Measurements from ENCODE around the gene GNG12. TPM values are rescaled to one million over a fixed set of nuclear protein-coding genes. Genes with fewer than 3 reads are reported as not detected.

The GNG12 gene
- total RNA-seq, 3 donors from 2014 or later, result 85.0 to 191 (median 158) TPM

DNA sequence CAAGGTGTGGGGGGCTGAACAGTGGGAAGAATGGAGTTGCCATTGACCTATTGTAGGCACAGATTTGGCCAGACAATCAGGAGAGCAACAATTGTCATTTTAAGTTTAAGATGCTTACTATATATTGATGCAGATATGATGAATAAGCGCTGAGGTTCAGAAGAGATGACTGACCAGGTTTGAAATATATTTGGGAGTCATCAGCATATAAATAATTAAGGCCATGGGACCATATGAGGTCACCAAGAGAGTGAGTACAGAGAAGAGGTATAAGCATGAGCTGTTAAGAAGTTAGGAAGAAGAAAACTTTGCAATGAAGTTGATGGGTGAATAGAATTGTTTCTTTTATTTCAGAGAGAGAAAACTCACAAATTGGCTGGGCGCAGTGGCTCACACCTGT, 152.8 kb downstream of the GNG12 start:
- DNase-seq (no peak), ATAC-seq (no peak)
- intact Hi-C loops (cut with DNase I, micrococcal nuclease), result loop anchor here in 1 of 2 donors (10.0 kb wide), 1 partner anchor 74 kb away; no protein-coding TSS in a partner anchor
- peaks cover 4% of the 10 kb centered on the region for H3K36me3 ChIP-seq (ENCODE audit: low read depth)
- H3K9me3 ChIP-seq, result no peaks in the 10 kb centered on the region
- no peak overlapping the region for H3K4me3 ChIP-seq
- peaks cover 11% of the 10 kb centered on the region for H3K4me1 ChIP-seq (ENCODE audit: low read depth)
- no peak for TF ChIP-seq CTCF (IDR thresholded peaks at IDR 0.05)

GRCh38 chr1:67679691-67680090, 153.6 kb downstream of the GNG12 start:
- no peak for TF ChIP-seq CTCF (IDR thresholded peaks at IDR 0.05)

GRCh38 chr1:67677930-67678329, 155.3 kb downstream of the GNG12 start:
- ATAC-seq (no peak), DNase-seq (no peak)
- no peaks in the 10 kb centered on the region for H3K9me3 ChIP-seq
- no peak for TF ChIP-seq CTCF (IDR thresholded peaks at IDR 0.05)
- H3K4me3 ChIP-seq, result no peak overlapping the region
- no peaks in the 10 kb centered on the region for H3K36me3 ChIP-seq (ENCODE audit: low read depth)
- intact Hi-C loops (cut with DNase I, micrococcal nuclease), result no loop called here
- H3K4me1 ChIP-seq (ENCODE audit: low read depth), result no peaks in the 10 kb centered on the region

More at GRCh38 chr1:67679691-67680090, 153.6 kb downstream of the GNG12 start:
- no peaks in the 10 kb centered on the region for H3K36me3 ChIP-seq (ENCODE audit: low read depth)
- ATAC-seq, result no peak
- peaks cover 11% of the 10 kb centered on the region for H3K4me1 ChIP-seq (ENCODE audit: low read depth)
- no peak for DNase-seq
- H3K9me3 ChIP-seq, result no peaks in the 10 kb centered on the region
- intact Hi-C loops (cut with DNase I, micrococcal nuclease), result loop anchor here in 1 of 2 donors (10.0 kb wide), 1 partner anchor 75 kb away; no protein-coding TSS in a partner anchor
- no peak overlapping the region for H3K4me3 ChIP-seq

DNA sequence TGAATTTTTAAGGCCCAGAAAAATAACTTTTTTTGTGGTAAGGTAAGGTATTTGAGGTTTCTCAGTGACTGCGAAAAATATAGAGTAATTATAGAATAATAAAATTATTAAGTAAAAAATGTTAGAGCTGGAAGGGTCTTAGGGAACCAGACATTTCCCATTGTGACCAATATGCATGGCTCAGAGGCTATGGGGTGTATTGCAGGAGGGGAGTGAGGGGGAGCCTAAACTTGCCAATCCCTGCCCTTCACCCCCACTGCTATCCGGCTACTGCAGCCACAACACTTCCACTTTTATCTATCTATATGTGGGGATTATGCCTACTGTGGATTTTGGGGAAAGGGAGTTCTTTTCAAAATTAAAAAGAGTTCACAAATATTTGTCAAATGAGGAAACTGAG, 155.9 kb downstream of the GNG12 start:
- no peak for ATAC-seq
- intact Hi-C loops (cut with DNase I, micrococcal nuclease), result no loop called here
- no peaks in the 10 kb centered on the region for H3K9me3 ChIP-seq
- H3K4me1 ChIP-seq (ENCODE audit: low read depth), result no peaks in the 10 kb centered on the region
- no peak for DNase-seq
- H3K4me3 ChIP-seq, result no peak overlapping the region
- TF ChIP-seq CTCF (IDR thresholded peaks at IDR 0.05), result no peak
- H3K36me3 ChIP-seq (ENCODE audit: low read depth), result no peaks in the 10 kb centered on the region

- intact Hi-C loops (cut with DNase I, micrococcal nuclease), result no loop called here
- H3K4me1 ChIP-seq (ENCODE audit: low read depth), result no peaks in the 10 kb centered on the region
Observed at GRCh38 chr1:67676946-67677345, 156.3 kb downstream of the GNG12 start.

More at GRCh38 chr1:67676946-67677345, 156.3 kb downstream of the GNG12 start:
- ATAC-seq, result no peak
- Histone ChIP-seq H3K9me3 (no peaks in the 10 kb centered on the region), H3K4me3 (no peak overlapping the region), H3K36me3 (ENCODE audit: low read depth) (no peaks in the 10 kb centered on the region)
- no peak for DNase-seq
- no peak for TF ChIP-seq CTCF (IDR thresholded peaks at IDR 0.05)

Measured in mucosa of descending colon (tissue), 3 donors.